Astrocyte (in vitro differentiated cells and primary cell): ENCODE results near the gene FAF1. TPM values are rescaled to one million over a fixed set of nuclear protein-coding genes. Genes with fewer than 3 reads are reported as not detected.

Source experiments
- DNase-seq: peaks from one replicate; pipeline ENCODE4 v3.0.0-alpha.2; 2010; ENCODE audit warnings: low read depth
- FAIRE-seq: peaks from 2 replicates; lab custom pipeline; 2011; peaks lifted over from hg19 to GRCh38; lab: Jason Lieb, UNC
- H2AFZ ChIP-seq: 2 replicates; pipeline ENCODE4 v1.6.0; 2012; ENCODE audit warnings: low read depth, low read length, inconsistent platforms
- H3K27ac ChIP-seq: 2 replicates; pipeline ENCODE4 v1.5.1; 2011; ENCODE audit warnings: low read depth, low read length, inconsistent platforms
- H3K27me3 ChIP-seq: 2 replicates; pipeline ENCODE4 v1.6.0; 2011; ENCODE audit warnings: low read length, inconsistent platforms; ENCODE audit not compliant: insufficient read depth
- H3K36me3 ChIP-seq: 2 replicates; pipeline ENCODE4 v1.5.1; 2011; ENCODE audit warnings: low read length, inconsistent platforms; ENCODE audit not compliant: insufficient read depth
- H3K4me1 ChIP-seq: 2 replicates; pipeline ENCODE4 v1.5.1; 2011; ENCODE audit warnings: low read length, inconsistent platforms; ENCODE audit not compliant: insufficient read depth
- H3K4me2 ChIP-seq: 2 replicates; pipeline ENCODE4 v1.6.0; 2012; ENCODE audit warnings: low read length, inconsistent platforms
- H3K4me3 ChIP-seq: 2 replicates; pipeline ENCODE4 v1.5.1; 2011; ENCODE audit warnings: low read depth, mild to moderate bottlenecking, low read length, inconsistent platforms; ENCODE audit not compliant: insufficient read depth
- H3K79me2 ChIP-seq: 2 replicates; pipeline ENCODE4 v1.6.0; 2012; ENCODE audit warnings: mild to moderate bottlenecking, low read length, inconsistent platforms; ENCODE audit not compliant: insufficient read depth
- H3K9ac ChIP-seq: 2 replicates; pipeline ENCODE4 v1.6.0; 2012; ENCODE audit warnings: mild to moderate bottlenecking, low read length, inconsistent platforms
- H3K9me3 ChIP-seq: 2 replicates; pipeline ENCODE4 v1.5.1; 2012; ENCODE audit warnings: low read depth, mild to moderate bottlenecking, low read length, inconsistent platforms; ENCODE audit not compliant: insufficient read depth
- H4K20me1 ChIP-seq: 2 replicates; pipeline ENCODE4 v1.6.0; 2012; ENCODE audit warnings: low read length, inconsistent platforms; ENCODE audit not compliant: insufficient read depth
- H3K27ac Mint-ChIP-seq: one replicate; pipeline ENCODE4 v1.8.0; 2021; ENCODE audit warnings: mild to moderate bottlenecking, mixed read lengths; ENCODE audit not compliant: unreplicated experiment
- H3K27me3 Mint-ChIP-seq: one replicate; pipeline ENCODE4 v1.8.0; 2021; ENCODE audit warnings: low read depth, mixed read lengths; ENCODE audit not compliant: unreplicated experiment
- H3K36me3 Mint-ChIP-seq: one replicate; pipeline ENCODE4 v1.8.0; 2021; ENCODE audit warnings: low read depth, mixed read lengths; ENCODE audit not compliant: unreplicated experiment
- H3K4me1 Mint-ChIP-seq: one replicate; pipeline ENCODE4 v1.8.0; 2021; ENCODE audit warnings: low read depth, mixed read lengths; ENCODE audit not compliant: unreplicated experiment
- H3K4me3 Mint-ChIP-seq: one replicate; pipeline ENCODE4 v1.8.0; 2021; ENCODE audit warnings: mild to moderate bottlenecking, moderate library complexity, mixed read lengths; ENCODE audit not compliant: unreplicated experiment
- H3K9me3 Mint-ChIP-seq: one replicate; pipeline ENCODE4 v1.8.0; 2021; ENCODE audit warnings: mild to moderate bottlenecking, mixed read lengths; ENCODE audit not compliant: unreplicated experiment
- CTCF ChIP-seq: IDR thresholded peaks from 2 replicates; pipeline ENCODE4 v1.5.1; 2011; ENCODE audit warnings: low read depth, mild to moderate bottlenecking, inconsistent platforms, low read length, moderate library complexity; ENCODE audit not compliant: insufficient read depth
- EZH2 ChIP-seq: IDR thresholded peaks from 2 replicates; pipeline ENCODE4 v1.6.1; 2012; ENCODE audit warnings: mild to moderate bottlenecking, low read length, inconsistent platforms; ENCODE audit not compliant: insufficient read depth
- total RNA-seq: library from RNA; stranded (reverse); gene quantifications from 2 replicates; pipeline ENCODE4 v1.2.1, GENCODE V29; 2021

The FAF1 gene
- total RNA-seq, 1 donor from 2014 or later, result 35.4 TPM

- no peaks in the 10 kb centered on the region for H3K9me3 ChIP-seq
- Mint-ChIP-seq H3K27ac (no peak overlapping the region), H3K4me1 (no peaks in the 10 kb centered on the region), H3K36me3 (peaks cover 2% of the 10 kb centered on the region), H3K9me3 (peaks cover 2% of the 10 kb centered on the region), H3K27me3 (no peaks in the 10 kb centered on the region), H3K4me3 (no peak overlapping the region)
- peak; percentile 12 for DNase-seq
- FAIRE-seq, result no peak
- TF ChIP-seq EZH2, result no peak
- TF ChIP-seq CTCF, result no peak
- no peak overlapping the region for H3K4me3 ChIP-seq
- peaks cover 26% of the 10 kb centered on the region for H4K20me1 ChIP-seq
- peaks cover 53% of the 10 kb centered on the region for H3K79me2 ChIP-seq
- no peak overlapping the region for H3K9ac ChIP-seq
- H3K4me1 ChIP-seq, result no peaks in the 10 kb centered on the region
- no peak overlapping the region for H3K4me2 ChIP-seq
- H3K27me3 ChIP-seq, result no peaks in the 10 kb centered on the region
- H2AFZ ChIP-seq, result no peak overlapping the region
- H3K27ac ChIP-seq, result no peak overlapping the region
- H3K36me3 ChIP-seq, result no peaks in the 10 kb centered on the region
These were observed 101.3 kb downstream of the FAF1 start for GRCh38 chr1:50858761-50859160.

- no peaks in the 10 kb centered on the region for H3K4me1 Mint-ChIP-seq
- Histone ChIP-seq H3K27me3 (no peaks in the 10 kb centered on the region), H2AFZ (no peak overlapping the region), H3K4me3 (no peak overlapping the region), H4K20me1 (peaks cover 25% of the 10 kb centered on the region), H3K9ac (no peak overlapping the region), H3K9me3 (no peaks in the 10 kb centered on the region), H3K79me2 (peaks cover 46% of the 10 kb centered on the region), H3K4me1 (no peaks in the 10 kb centered on the region), H3K27ac (no peak overlapping the region), H3K4me2 (no peak overlapping the region), H3K36me3 (no peaks in the 10 kb centered on the region)
- H3K4me3 Mint-ChIP-seq, result no peak overlapping the region
- FAIRE-seq, result no peak
- DNase-seq, result no peak
- H3K27me3 Mint-ChIP-seq, result no peaks in the 10 kb centered on the region
- H3K27ac Mint-ChIP-seq, result no peak overlapping the region
- peaks cover 2% of the 10 kb centered on the region for H3K36me3 Mint-ChIP-seq
- TF ChIP-seq CTCF, result no peak
- no peak for TF ChIP-seq EZH2
- H3K9me3 Mint-ChIP-seq, result peaks cover 2% of the 10 kb centered on the region
These were observed 102.4 kb downstream of the FAF1 start for GRCh38 chr1:50857702-50858101.

- no peak for FAIRE-seq
- H3K9me3 Mint-ChIP-seq, result no peaks in the 10 kb centered on the region
- H3K4me2 ChIP-seq, result no peak overlapping the region
These were observed 106.7 kb downstream of the FAF1 start for GRCh38 chr1:50853325-50853724.

More at GRCh38 chr1:50853325-50853724, 106.7 kb downstream of the FAF1 start:
- no peak overlapping the region for H2AFZ ChIP-seq
- no peaks in the 10 kb centered on the region for H3K27me3 ChIP-seq
- no peak overlapping the region for H3K27ac Mint-ChIP-seq
- no peaks in the 10 kb centered on the region for H3K4me1 Mint-ChIP-seq
- H3K27me3 Mint-ChIP-seq, result no peaks in the 10 kb centered on the region
- H3K79me2 ChIP-seq, result peaks cover 9% of the 10 kb centered on the region
- no peak for TF ChIP-seq CTCF
- TF ChIP-seq EZH2, result no peak
- H3K27ac ChIP-seq, result no peak overlapping the region
- H3K4me3 Mint-ChIP-seq, result no peak overlapping the region
- no peaks in the 10 kb centered on the region for H3K36me3 ChIP-seq
- H3K36me3 Mint-ChIP-seq, result no peaks in the 10 kb centered on the region
- H3K9ac ChIP-seq, result no peak overlapping the region
- H4K20me1 ChIP-seq, result peaks cover 2% of the 10 kb centered on the region
- DNase-seq, result no peak
- H3K4me3 ChIP-seq, result no peak overlapping the region
- H3K4me1 ChIP-seq, result no peaks in the 10 kb centered on the region
- no peaks in the 10 kb centered on the region for H3K9me3 ChIP-seq
